VCaP (cell line): ENCODE measurements around the gene RAB10.
"Not testable (repeated sequence)": the region's sequence is repeated elsewhere in the genome, so short reads cannot be mapped to it uniquely, and the experiment has no call there.

Experiments used
- H3K27ac ChIP-seq: fragments of 450-650 bp; 2 replicates; pipeline ENCODE4 v1.5.1; 2017
- CTCF ChIP-seq: fragments of 450-650 bp; conservative IDR thresholded peaks from 2 replicates; pipeline ENCODE4 v1.5.1; 2017; ENCODE audit warnings: mild to moderate bottlenecking, moderate library complexity

RAB10 gene

GRCh38 chr2:25996844-25997243 lies 37.0 kb upstream of the RAB10 start:
- no peak for TF ChIP-seq CTCF
- no peak overlapping the region for H3K27ac ChIP-seq

DNA sequence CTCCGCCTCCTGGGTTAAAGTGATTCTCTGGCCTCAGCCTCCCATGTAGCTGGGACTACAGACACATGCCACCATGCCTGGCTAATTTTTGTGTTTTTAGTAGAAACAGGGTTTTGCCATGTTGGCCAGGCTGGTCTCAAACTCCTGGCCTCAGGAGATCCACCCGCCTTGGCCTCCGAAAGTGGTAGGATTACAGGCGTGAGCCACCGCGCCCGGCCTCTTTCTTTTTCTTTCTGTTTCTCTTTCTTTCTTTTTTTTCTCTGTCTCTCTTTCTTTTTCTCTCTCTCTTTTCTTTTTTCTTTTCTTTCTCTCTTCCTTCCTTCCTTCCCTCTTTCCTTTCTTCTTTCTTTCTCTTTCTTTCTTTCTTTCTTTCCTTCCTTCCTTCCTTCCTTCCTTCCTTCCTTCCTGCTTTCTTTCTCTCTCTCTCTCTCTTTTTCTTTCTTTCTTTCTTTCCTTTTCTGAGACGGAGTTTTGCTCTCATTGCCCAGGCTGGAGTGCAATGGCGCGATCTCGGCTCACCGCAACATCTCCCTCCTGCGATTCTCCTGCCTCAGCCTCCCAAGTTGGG lies 35.0 kb upstream of the RAB10 start:
- H3K27ac ChIP-seq: not testable (repeated sequence)

DNA sequence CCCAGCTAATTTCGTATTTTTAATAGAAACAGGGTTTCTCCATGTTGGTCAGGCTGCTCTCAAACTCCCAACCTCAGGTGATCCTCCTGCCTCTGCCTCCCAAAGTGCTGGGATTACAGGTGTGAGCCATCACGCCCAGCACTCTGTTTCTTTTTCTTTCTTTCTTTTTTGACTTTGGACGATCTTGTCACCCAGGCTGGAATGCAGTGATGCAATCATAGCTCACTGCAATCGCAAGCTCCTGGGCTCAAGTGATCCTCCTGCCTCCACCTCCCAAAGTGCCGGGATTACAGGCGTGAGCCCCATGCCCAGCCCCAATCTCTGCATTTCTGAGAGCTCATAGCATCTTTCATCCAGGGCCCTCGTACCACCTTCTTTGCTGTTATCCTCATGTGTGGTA lies 34.5 kb upstream of the RAB10 start:
- H3K27ac ChIP-seq: not testable (repeated sequence)

GRCh38 chr2:26000561-26001082 lies 33.3 kb upstream of the RAB10 start:
- TF ChIP-seq CTCF: no peak
- H3K27ac ChIP-seq: no peak overlapping the region

DNA sequence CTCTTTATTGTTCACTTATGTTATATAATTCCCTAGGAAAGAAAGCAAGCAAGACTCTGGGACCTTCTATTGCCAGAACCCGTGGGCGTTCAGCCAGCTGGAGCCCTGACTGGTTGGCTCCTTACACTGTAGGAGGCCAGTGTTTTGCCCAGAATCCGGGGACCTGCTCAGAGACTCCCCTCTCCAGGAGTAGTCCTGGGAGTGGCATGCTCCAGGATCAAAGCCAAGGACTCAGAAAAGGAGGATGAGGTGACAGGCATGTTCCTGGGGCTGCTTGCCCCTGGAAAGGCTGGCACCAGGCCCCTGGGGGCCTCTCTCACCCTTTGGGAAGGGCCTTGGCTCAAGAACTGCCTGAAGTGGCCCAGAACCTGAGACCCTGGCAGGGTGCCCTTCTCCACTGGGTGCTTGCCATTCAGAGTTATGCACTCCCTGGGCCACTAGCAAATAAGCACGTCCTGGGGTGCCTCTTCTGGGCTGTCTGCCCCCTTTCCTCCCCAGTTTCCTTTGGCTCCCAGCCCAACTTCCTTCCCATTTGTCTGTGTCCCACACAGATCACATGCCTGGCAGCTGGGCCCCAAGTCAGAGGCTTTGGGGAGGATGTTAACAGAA lies 32.0 kb upstream of the RAB10 start:
- no peak overlapping the region for H3K27ac ChIP-seq
- TF ChIP-seq CTCF: no peak

- no peak overlapping the region for H3K27ac ChIP-seq
- no peak for TF ChIP-seq CTCF
Observed at GRCh38 chr2:26002632-26003310, 31.1 kb upstream of the RAB10 start.

DNA sequence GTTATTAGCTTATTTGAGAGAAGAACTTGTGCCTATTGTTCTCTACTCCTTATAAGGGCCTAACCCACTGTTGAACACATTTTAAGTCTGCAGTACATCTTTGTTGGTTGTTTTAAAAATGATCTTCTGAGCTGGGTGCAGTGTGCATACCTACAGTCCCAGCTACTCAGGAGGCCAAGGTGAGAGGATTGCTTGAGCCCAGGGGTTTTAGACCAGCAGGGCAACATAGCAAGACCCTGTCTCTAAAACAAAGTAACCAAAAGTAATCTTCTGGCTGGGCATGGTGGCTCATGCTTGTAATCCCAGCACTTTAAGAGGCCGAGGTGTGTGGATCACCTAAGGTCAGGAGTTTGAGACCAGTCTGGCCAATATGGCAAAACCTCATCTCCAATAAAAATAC lies 25.8 kb upstream of the RAB10 start:
- no peak overlapping the region for H3K27ac ChIP-seq
- no peak for TF ChIP-seq CTCF

- no peak overlapping the region for H3K27ac ChIP-seq
- TF ChIP-seq CTCF: no peak
Observed at GRCh38 chr2:26008851-26009566, 24.9 kb upstream of the RAB10 start.
